NCI-H2029 treated with DMSO at 0.1 percent for 48 hours (cell line): Measurements from ENCODE around the gene MAPK8IP3.

Experiments
- DNase-seq: peaks from one replicate; lab custom pipeline; 2025; lab: John Stamatoyannopoulos, UW

The MAPK8IP3 gene

DNA sequence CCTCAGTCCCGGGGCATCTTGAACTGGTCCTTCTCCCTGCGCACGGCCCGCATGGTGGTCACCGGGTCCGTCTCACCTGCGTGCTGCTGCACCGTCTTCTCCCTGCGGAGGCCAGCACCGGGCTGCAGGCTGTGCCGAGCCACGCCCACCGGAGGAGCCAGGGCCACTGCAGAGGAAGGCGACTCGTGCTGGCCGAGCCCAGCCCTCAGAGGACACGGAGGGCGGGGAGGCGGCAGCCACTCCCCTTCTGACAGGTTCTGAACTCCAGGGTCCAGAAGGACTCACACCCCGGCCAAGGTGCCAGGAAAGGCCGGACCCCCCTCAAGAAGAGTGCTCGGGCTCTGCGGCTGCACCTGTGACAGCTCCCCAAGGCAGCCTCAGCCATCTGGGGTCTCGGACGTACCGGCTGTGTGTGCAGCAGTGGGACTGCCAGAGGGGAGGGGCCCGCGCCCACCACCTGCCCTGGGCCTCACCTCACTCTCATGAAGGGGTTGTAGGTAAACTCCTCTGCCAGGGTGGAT is 103.3 kb downstream of the MAPK8IP3 start:
- no peak for DNase-seq

DNA sequence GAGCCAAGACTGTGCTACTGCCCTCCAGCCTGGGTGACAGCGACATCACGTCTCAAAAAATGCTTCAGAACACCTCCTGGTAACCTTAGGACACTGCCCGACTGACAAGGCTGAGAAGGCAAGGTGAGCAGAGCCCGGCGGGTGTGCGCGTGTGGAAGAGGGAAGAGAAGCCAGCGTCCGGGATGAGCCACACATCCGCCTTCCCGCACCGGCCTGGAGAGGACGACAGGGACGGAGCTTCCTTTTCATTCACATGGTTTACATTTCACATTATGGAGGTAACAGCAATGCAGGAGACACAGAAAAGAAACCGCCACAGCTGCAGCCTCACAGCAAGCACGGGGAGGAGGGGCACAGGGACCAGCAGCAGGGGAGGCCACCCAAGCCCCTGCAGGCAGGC is 104.1 kb downstream of the MAPK8IP3 start:
- DNase-seq = no peak

DNA sequence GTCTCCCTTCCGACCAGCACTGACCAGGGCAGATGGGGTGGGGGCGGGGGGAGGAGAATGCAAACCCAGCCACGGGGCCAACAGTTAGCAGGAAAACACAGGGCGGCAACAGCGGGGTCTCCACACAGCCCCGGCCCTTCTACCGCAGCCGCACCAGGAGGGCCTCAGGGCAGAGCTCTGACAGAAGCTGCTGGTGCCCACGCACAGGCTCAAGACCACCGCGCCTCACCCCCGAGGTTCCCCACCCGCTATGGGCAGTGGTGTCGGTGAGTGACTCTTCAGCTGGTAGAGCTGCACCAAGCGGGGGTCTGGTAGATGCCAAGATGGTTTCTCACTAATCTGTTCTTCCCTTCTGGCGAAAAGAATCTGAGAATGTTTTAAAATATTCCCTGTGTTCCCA is 104.5 kb downstream of the MAPK8IP3 start:
- DNase-seq = no peak

DNA sequence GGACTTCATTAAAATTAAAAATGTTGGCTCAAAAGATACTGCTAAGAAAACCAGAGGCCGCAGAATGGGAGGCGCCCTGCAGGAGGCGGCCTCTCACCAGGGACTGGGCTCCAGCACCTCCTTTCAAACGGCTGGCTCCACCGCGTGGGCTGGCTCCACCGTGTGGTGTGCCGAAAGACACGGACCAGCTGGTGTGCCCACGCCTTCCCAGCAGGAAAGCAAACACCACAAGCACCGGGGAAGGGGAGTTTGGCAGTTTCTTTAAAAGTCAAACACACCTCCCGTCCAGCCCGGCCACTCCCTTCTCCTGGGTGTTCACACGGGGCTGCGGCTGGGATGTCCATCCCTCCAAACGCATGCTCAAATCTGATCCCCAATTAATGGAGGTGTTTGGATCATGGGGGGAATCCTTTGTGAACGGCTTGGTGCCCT is 106.8 kb downstream of the MAPK8IP3 start:
- DNase-seq = no peak

DNA sequence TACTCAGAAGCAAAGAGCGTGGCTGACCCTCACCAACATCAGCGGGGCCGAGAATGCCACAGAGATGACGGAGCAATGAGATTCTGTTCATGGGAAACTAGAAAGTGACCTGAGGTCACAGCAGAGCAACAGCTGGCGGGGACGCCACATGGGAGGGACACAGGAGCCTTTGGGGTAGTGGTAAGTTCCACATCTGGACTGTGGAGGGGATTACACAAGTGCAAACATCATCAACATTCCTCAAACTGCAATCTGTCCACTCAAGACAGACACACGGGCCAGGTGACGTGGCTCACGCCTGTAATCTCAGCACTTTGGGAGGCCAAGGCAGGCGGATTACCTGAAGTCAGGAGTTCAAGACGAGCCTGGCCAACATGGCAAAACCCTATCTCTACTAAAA is 109.5 kb downstream of the MAPK8IP3 start:
- DNase-seq = no peak

DNA sequence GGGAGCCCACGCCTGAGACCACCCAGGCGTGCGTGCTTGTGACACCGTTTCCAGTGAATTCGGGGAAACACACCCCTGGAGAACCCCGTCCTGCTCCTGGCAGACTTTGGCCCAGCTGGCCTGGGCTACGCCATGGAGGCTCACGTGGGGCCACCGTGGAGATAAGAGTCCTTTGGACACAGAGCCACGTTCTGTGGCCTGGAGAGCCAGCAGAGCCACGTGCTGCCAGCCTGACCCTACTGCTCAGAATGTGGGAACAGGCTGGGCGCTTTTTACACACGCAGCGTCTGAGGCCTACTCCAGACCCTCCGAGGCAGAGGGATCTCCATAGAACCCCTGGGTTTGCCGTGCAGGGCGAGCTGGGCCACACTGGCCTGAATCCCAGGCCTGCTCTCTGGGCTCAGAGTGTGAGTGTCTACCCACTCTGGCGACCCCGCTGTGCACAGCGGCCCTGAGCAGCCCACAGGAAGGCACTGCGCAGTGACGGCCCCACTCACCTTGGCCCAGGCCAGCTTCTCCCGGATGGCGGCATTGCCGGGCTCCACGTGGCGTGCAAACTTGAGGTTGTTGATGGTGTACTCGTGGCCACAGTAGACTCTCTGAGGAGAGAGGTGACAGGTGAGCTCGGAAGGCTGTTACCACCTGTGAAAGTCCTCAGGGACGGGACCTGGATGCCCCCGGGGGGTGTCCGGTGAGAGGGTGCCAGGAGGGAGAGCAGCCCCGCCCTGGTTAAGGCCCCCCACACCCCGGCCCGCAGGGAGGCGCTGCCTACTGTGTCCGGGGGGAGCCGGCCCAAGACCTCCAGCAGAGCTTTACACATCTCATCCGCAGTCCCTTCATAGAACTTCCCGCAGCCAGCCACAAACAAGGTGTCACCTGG is 110.6 kb downstream of the MAPK8IP3 start:
- DNase-seq = no peak

DNA sequence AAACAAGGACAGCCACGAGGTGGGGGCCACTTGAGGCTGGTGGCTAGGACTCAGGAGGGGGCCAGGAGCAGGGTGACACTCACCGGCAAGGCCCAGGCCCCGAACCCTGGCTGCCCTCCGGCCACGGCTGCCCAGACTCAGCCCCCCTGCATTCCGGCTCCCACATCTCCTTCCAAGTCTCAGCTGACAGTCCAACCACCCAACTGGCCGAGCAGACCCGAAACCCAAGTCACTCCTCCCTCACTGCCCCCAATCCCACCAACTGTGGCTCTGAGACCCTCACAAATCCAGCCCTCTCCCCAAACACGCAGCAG is 111.2 kb downstream of the MAPK8IP3 start:
- DNase-seq = no peak

DNA sequence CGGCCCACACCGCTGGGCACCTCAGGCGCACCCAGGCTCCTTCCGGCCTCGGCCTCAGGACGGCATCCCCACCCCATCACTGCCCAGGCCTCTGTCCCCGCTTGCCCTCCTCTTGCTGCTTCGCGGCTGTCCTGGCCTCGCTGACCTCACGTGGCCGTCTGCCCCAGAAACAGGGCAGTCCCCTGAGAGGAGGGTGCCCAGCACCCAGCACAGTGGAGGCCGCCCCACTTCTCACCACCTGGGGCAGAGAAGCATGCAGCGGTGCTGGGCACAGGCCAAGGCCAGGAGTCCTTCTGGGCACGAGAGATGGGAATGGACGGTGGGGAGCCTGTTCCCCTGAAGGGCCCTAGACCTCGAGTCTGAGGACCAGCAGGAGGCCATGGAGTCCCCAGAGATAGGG is 111.7 kb downstream of the MAPK8IP3 start:
- DNase-seq = no peak

DNA sequence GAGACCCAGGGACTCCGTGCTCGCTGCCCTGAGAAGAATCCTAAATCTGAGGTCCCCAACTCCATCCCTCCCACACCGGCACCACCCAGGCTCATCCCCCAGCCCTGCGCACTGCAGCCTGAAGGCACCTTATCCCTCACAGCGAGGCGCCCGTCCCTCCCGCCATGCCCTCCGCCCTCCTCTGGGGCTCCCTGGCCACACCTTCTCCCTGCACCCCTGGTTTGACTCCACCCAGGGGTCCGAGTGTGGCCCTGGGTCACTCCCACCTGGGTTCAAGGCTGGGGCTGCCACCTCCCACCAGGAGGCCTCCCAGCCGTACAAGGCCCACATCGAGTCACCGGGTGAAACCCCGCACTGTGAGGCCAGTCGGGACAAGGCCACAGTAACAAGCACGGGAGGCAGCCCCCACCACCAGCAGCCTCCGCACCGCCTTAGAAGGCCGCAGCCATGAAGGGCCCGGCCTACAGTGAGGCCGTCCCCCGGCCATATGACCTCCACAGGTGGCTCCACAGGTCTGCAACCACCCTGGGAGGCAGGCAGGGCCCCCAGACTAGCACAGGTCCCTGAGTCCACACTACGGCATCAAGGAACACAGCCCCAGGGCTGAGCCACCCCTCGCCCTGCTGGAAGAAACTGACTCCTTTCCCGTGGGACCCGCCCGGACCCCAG is 112.3 kb downstream of the MAPK8IP3 start:
- no peak for DNase-seq

DNA sequence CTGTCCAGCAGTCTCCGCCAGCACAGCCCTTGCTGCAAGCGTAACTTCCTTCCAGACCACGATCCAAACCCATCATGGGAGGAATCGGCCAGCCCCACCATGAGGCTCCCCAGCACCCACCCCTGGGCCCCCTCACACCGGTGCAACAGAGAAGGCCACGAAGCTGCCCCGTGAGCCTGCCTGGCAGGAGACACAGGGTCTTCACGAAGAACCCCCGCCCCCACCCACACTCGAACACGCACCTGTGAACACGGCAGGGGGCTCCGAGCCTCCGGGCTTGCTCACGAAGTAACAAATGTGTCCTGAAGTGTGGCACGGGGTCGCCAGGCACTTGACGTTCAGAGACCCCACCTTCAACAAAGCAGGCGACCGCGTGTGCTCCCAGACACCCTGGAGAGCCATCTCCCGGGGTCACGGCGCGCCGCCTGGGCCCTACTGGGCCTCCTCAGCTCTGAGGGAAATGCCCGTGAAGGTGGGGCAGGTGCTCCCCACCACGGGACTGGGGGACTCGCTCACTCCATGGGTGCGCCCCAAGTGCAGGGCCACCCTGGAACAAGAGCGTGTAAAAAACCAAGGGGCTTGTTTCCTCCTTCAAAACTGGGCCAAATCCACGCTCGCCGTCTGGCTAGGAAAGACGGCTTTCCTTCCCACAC is 113.0 kb downstream of the MAPK8IP3 start:
- no peak for DNase-seq

DNA sequence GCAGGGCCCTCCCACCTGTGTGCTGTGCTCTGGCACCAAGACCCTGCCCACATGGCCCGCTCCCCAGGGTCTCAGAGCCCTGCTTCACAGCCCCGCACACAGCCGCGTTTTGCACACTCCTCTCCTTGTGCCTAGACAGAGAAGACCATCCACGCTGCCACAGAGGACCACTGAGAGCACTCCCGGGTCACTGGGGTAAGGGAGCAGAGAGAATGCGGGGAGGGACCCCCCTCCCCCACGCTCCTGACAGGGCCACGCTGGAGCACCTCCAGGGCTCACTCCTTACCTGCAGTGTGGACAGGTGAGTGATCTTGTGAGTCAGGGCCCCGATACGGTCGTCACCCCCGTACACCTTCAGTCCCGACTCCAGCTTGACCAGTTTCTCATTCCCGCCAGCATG is 113.6 kb downstream of the MAPK8IP3 start:
- DNase-seq = no peak
